Naive thymus-derived CD8-positive, alpha-beta T cell (primary cell): ENCODE data around the gene METTL26. TPM values are rescaled to one million over a fixed set of nuclear protein-coding genes. Genes with fewer than 3 reads are reported as not detected.

Experiments
- ATAC-seq, 2 donors: fragments of 150-1000 bp; cut with Tn5 transposase in 1 of 2; sonication (Bioruptor Pico), chemical (Tn5 transposase) in 1 of 2; 1 replicate in 1 of 2; 2 replicates in 1 of 2; pipeline ENCODE4 v1.10.0; 2021; ENCODE audit warnings: mild to moderate bottlenecking in 2 of 2, moderate library complexity in 2 of 2
- POLR2A ChIA-PET: fragments of 350-600 bp; sonication (Branson Sonifier 250); formaldehyde crosslinking; loops from one replicate; lab custom pipeline; 2021; ENCODE audit warnings: antibody characterized with exemption; lab: Charles Lee
- DNase-seq, 10 donors: peaks; one replicate each; pipeline versions ENCODE4 v3.0.0 to v3.0.0-alpha.2; 2020 to 2022
- H3K27ac Mint-ChIP-seq, 10 donors: one replicate each; pipeline ENCODE4 v1.8.0; 2020 to 2022; ENCODE audit warnings: mild to moderate bottlenecking in 10 of 10, mixed read lengths in 10 of 10, moderate library complexity in 4 of 10, inconsistent platforms in 1 of 10
- H3K27me3 Mint-ChIP-seq, 5 donors: one replicate each; pipeline ENCODE4 v1.8.0; 2021 to 2022; ENCODE audit warnings: mixed read lengths in 5 of 5
- H3K36me3 Mint-ChIP-seq, 3 donors: one replicate each; pipeline ENCODE4 v1.8.0; 2020 to 2022; ENCODE audit warnings: mixed read lengths in 3 of 3, mild to moderate bottlenecking in 2 of 3, inconsistent platforms in 1 of 3
- H3K4me1 Mint-ChIP-seq, 4 donors: one replicate each; pipeline ENCODE4 v1.8.0; 2021 to 2022; ENCODE audit warnings: mixed read lengths in 4 of 4
- H3K4me3 Mint-ChIP-seq, 10 donors: one replicate each; pipeline ENCODE4 v1.8.0; 2020 to 2022; ENCODE audit warnings: mild to moderate bottlenecking in 10 of 10, mixed read lengths in 10 of 10, moderate library complexity in 6 of 10, inconsistent platforms in 1 of 10
- H3K9me3 Mint-ChIP-seq, 9 donors: one replicate each; pipeline ENCODE4 v1.8.0; 2020 to 2022; ENCODE audit warnings: mixed read lengths in 9 of 9, mild to moderate bottlenecking in 3 of 9, inconsistent platforms in 1 of 9, moderate library complexity in 1 of 9
- polyA plus RNA-seq, 3 donors: library from polyadenylated mRNA; unstranded; fragments of 300-500 nt; fragmentation: Illumina TruSeq; gene quantifications; one replicate each; pipeline ENCODE4 v1.2.3, GENCODE V29; 2021
- total RNA-seq, 8 experiments: library from RNA in 2 of 8; stranded (reverse) in 2 of 8; gene quantifications; one replicate each; pipeline ENCODE4 v1.2.3 and lab custom pipeline; 2021 to 2026

Gene METTL26
- total RNA-seq (10 to 100 TPM; 69.2 to 72.6 TPM), polyA plus RNA-seq (10 to 100 TPM; 88.4 to 98.4 (median 89.8) TPM), total RNA-seq (lab: John Stamatoyannopoulos, UW) (20.2 to 56.8 (median 32.7) reads per million in 6 experiments)

DNA sequence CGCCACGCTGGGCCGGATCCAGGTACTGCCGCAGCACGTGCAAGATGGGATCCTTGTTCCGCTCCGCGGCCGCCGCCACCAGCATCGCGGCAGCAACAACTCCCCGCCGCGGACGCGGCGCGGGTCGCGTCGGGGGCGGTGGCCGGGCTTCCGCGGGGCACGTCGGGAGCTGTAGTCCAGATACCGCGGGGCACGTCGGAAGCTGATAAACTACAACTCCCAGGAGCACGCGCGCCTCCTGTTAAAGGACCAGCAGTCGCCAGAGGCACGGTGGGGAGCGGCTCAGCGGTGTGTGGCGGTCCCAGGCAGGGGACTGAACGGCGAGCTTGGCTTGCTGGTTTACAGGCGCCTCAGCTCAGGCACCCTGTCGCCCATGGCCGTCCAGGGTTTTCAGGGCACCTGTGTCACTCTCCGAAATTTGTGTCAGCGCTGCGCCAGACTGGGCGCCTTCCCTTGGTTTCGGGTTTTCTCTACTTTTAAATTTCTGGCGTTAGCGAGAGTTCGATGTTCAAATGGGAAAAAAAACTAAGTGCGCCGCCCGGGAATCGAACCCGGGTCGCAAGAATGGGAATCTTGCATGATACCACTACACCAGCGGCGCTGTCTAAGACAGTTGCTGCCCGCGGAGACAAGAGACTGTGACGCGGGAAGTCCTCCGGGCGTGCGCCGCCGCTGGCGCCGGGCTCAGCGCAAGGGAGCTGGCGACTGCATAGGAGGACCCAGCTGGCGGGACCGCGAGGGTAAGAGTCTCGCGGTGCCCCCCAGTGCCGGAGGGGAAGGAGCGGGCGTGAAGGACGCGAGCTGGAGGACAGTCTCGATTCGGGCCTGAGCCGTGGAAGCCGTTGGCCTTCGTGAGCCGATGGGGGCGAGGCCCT lies at the start of gene METTL26:
METTL26 (minus strand) TSS at position 100 of the 875 bp plus-strand sequence; CDS start at position 85, 15 bp downstream.
- peaks cover 0 to 2% (median 0%) of the 10 kb centered on the region in 3 donors for H3K36me3 Mint-ChIP-seq
- H3K4me3 Mint-ChIP-seq, result peak within 1 kb of the TSS; percentile 94 to 99 (median 98)
- H3K27me3 Mint-ChIP-seq, result peaks cover 0 to 4% (median 0%) of the 10 kb centered on the region in 5 donors
- peak; percentile 85 to 86 for ATAC-seq
- H3K27ac Mint-ChIP-seq, result peak within 1 kb of the TSS; percentile 95 to 100 (median 98)
- POLR2A ChIA-PET, result interaction anchor here (0.5 to 3.4 kb wide), 25 partner anchors 10 to 1328 kb away, joined by 3 to 29 read pairs (median 4); partner anchors contain the start of genes CAPN15, DECR2, HAGHL and JMJD8
- H3K4me1 Mint-ChIP-seq, result peaks cover 3 to 18% (median 7%) of the 10 kb centered on the region in 4 donors
- DNase-seq, result peak; percentile 86 to 99 (median 92)
- H3K9me3 Mint-ChIP-seq, result peaks cover 0 to 6% (median 0%) of the 10 kb centered on the region in 9 donors

- POLR2A ChIA-PET, result interaction anchor here (0.8 to 8.3 kb wide), 8 partner anchors 10 to 48 kb away, joined by 3 to 95 read pairs (median 4); partner anchors contain the start of genes METTL26, RHBDL1, RHOT2 and WDR90
- Mint-ChIP-seq H3K36me3 (peaks cover 0 to 14% (median 3%) of the 10 kb centered on the region in 3 donors), H3K4me1 (peaks cover 4 to 54% (median 37%) of the 10 kb centered on the region in 4 donors), H3K27me3 (no peaks in the 10 kb centered on the region), H3K27ac (peak overlapping the region in 1 of 10 donors; percentile 70), H3K9me3 (no peaks in the 10 kb centered on the region), H3K4me3 (peak overlapping the region in 2 of 10 donors; percentile 38 to 41)
- DNase-seq (no peak), ATAC-seq (no peak)
Measured at GRCh38 chr16:684961-685696, 49.0 kb upstream of the METTL26 start.

- POLR2A ChIA-PET, result interaction anchor here (0.5 to 8.3 kb wide), 12 partner anchors 9 to 1530 kb away, joined by 3 to 95 read pairs (median 4); partner anchors contain the start of genes METTL26, RHOT2 and WDR90
- Mint-ChIP-seq H3K4me1 (peaks cover 5 to 46% (median 34%) of the 10 kb centered on the region in 4 donors), H3K4me3 (peak within 1 kb of the TSS; percentile 60 to 86 (median 76)), H3K9me3 (no peaks in the 10 kb centered on the region), H3K27ac (peak within 1 kb of the TSS in 8 of 10 donors; percentile 52 to 93 (median 80)), H3K27me3 (no peaks in the 10 kb centered on the region), H3K36me3 (peaks cover 0 to 14% (median 3%) of the 10 kb centered on the region in 3 donors)
- peak; percentile 91 to 98 (median 92) for DNase-seq
- ATAC-seq, result peak; percentile 67 to 74
Measured at GRCh38 chr16:684071-684794, 48.1 kb upstream of the METTL26 start, which contains the start of gene JMJD8. Gene JMJD8, minus strand, starts transcription at chr16:684334. Its CDS starts 15 bp downstream, at chr16:684319.

- Mint-ChIP-seq H3K36me3 (peaks cover 0 to 14% (median 3%) of the 10 kb centered on the region in 3 donors), H3K9me3 (no peaks in the 10 kb centered on the region), H3K27me3 (no peaks in the 10 kb centered on the region), H3K4me1 (peaks cover 7 to 44% (median 32%) of the 10 kb centered on the region in 4 donors), H3K27ac (peak overlapping the region in 7 of 10 donors; percentile 28 to 87 (median 78)), H3K4me3 (peak overlapping the region; percentile 56 to 82 (median 74))
- ATAC-seq, result no peak
- DNase-seq, result no peak
- POLR2A ChIA-PET, result interaction anchor here (0.5 to 8.3 kb wide), 9 partner anchors 12 to 1531 kb away, joined by 3 to 95 read pairs (median 4); partner anchors contain the start of genes METTL26, RHOT2 and WDR90
Measured at GRCh38 chr16:683396-684070, 47.4 kb upstream of the METTL26 start.

- DNase-seq, result no peak
- POLR2A ChIA-PET, result interaction anchor here (0.5 to 8.3 kb wide), 7 partner anchors 7 to 476 kb away, joined by 3 to 95 read pairs (median 29); partner anchors contain the start of genes HAGHL, METTL26, RHOT2 and WDR24
Measured at GRCh38 chr16:682493-683395, 46.6 kb upstream of the METTL26 start.

DNA sequence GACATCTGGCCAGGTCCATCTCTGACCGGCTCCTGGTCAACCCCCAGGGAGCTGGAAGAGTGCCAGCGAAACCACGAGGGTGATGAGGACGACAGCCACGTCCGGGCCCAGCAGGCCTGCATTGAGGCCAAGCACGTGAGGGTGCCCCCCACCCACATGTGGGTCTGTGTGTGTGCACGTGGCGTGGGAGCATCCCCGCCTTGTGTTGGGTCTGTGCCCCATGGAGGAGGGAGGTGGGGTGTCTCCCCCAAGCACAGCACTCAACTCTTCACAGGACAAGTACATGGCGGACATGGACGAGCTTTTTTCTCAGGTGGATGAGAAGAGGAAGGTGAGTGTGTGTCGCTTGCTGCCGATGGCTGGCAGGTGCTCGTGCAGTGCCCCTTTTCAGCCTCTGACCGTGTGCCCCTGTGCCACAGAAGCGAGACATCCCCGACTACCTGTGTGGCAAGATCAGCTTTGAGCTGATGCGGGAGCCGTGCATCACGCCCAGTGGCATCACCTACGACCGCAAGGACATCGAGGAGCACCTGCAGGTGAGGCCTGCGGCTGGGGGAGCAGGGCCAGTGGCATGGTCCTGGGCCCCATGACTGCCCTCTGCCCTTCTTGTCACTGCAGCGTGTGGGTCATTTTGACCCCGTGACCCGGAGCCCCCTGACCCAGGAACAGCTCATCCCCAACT lies 45.8 kb upstream of the METTL26 start:
- DNase-seq (no peak), ATAC-seq (no peak)
- Mint-ChIP-seq H3K27me3 (no peaks in the 10 kb centered on the region), H3K27ac (peak overlapping the region in 6 of 10 donors; percentile 19 to 84 (median 53)), H3K4me1 (peaks cover 7 to 36% (median 32%) of the 10 kb centered on the region in 4 donors), H3K36me3 (peaks cover 0 to 14% (median 3%) of the 10 kb centered on the region in 3 donors), H3K9me3 (no peaks in the 10 kb centered on the region), H3K4me3 (peak overlapping the region; percentile 64 to 82 (median 78))
- POLR2A ChIA-PET, result interaction anchor here (0.5 to 8.3 kb wide), 13 partner anchors 8 to 1283 kb away, joined by 3 to 95 read pairs (median 5); partner anchors contain the start of genes ANTKMT, HAGHL, MCRIP2 and METTL26

More at GRCh38 chr16:682493-683395, 46.6 kb upstream of the METTL26 start:
- Mint-ChIP-seq H3K27ac (peak overlapping the region in 8 of 10 donors; percentile 38 to 89 (median 76)), H3K36me3 (peaks cover 0 to 14% (median 3%) of the 10 kb centered on the region in 3 donors), H3K4me1 (peaks cover 7 to 38% (median 32%) of the 10 kb centered on the region in 4 donors), H3K4me3 (peak overlapping the region; percentile 64 to 82 (median 76)), H3K9me3 (no peaks in the 10 kb centered on the region), H3K27me3 (no peaks in the 10 kb centered on the region)
- ATAC-seq, result no peak

- Mint-ChIP-seq H3K4me3 (peak overlapping the region; percentile 64 to 81 (median 71)), H3K4me1 (peaks cover 7 to 41% (median 32%) of the 10 kb centered on the region in 4 donors), H3K27me3 (peaks cover 0 to 2% (median 0%) of the 10 kb centered on the region in 5 donors), H3K36me3 (peaks cover 0 to 13% (median 3%) of the 10 kb centered on the region in 3 donors), H3K9me3 (no peaks in the 10 kb centered on the region), H3K27ac (peak overlapping the region in 7 of 10 donors; percentile 19 to 84 (median 44))
- ATAC-seq (no peak), DNase-seq (no peak)
- POLR2A ChIA-PET, result interaction anchor here (0.5 to 8.3 kb wide), 14 partner anchors 9 to 1835 kb away, joined by 3 to 95 read pairs (median 5); partner anchors contain the start of genes ANTKMT, HAGHL, MCRIP2 and METTL26
Measured at GRCh38 chr16:680967-681745, 45.1 kb upstream of the METTL26 start.

- DNase-seq (no peak), ATAC-seq (no peak)
- H3K36me3 Mint-ChIP-seq, result peaks cover 0 to 12% (median 3%) of the 10 kb centered on the region in 3 donors
- peak overlapping the region; percentile 64 to 86 (median 74) for H3K4me3 Mint-ChIP-seq
- H3K27me3 Mint-ChIP-seq, result peaks cover 0 to 2% (median 0%) of the 10 kb centered on the region in 5 donors
- peaks cover 7 to 41% (median 29%) of the 10 kb centered on the region in 4 donors for H3K4me1 Mint-ChIP-seq
- POLR2A ChIA-PET, result interaction anchor here (0.5 to 8.3 kb wide), 12 partner anchors 9 to 1291 kb away, joined by 3 to 95 read pairs (median 6); partner anchors contain the start of genes ANTKMT, CCDC78, DECR2 and HAGHL
- H3K9me3 Mint-ChIP-seq, result no peaks in the 10 kb centered on the region
- H3K27ac Mint-ChIP-seq, result peak overlapping the region in 4 of 10 donors; percentile 25 to 65 (median 58)
Measured at GRCh38 chr16:680625-680945, 44.5 kb upstream of the METTL26 start.
